ENCODE data around the gene FAM89B.
"Not testable (repeated sequence)": the region's sequence is repeated elsewhere in the genome, so short reads cannot be mapped to it uniquely, and the experiment has no call there.

DNA sequence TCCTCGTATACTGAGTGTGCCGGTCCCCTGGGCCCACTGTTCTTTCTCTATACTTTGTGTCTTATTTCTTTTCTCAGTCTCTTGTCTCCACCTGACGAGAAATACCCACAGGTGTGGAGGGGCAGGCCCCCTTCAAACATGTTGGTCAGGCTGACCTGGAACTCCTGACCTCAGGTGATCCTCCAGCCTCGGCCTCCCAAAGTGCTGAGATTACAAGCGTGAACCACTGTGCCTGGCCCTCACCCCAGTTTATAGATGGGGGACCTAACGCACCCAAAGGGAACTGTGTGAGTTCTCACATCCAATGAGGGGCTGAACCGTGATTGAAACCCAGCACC is 48.7 kb upstream of the FAM89B start:
- TF ChIP-seq, protein P1, sequence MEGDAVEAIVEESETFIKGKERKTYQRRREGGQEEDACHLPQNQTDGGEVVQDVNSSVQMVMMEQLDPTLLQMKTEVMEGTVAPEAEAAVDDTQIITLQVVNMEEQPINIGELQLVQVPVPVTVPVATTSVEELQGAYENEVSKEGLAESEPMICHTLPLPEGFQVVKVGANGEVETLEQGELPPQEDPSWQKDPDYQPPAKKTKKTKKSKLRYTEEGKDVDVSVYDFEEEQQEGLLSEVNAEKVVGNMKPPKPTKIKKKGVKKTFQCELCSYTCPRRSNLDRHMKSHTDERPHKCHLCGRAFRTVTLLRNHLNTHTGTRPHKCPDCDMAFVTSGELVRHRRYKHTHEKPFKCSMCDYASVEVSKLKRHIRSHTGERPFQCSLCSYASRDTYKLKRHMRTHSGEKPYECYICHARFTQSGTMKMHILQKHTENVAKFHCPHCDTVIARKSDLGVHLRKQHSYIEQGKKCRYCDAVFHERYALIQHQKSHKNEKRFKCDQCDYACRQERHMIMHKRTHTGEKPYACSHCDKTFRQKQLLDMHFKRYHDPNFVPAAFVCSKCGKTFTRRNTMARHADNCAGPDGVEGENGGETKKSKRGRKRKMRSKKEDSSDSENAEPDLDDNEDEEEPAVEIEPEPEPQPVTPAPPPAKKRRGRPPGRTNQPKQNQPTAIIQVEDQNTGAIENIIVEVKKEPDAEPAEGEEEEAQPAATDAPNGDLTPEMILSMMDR (IDR thresholded peaks at IDR 0.05; ENCODE audit: borderline replicate concordance, extremely low read depth, low read length, poor library complexity, severe bottlenecking): not testable (repeated sequence)
- not testable (repeated sequence) for TF ChIP-seq EZH2 (IDR thresholded peaks at IDR 0.05; ENCODE audit: borderline replicate concordance, low read depth, low read length, severe bottlenecking)

All from DND-41 (cell line).